HG03175 (cell line): Measurements from ENCODE around the gene RAB11FIP5.

ENCODE experiments used
- ATAC-seq: cut with Tn5 transposase; IDR thresholded peaks from one replicate; pipeline ENCODE4 v1.9.1; 2021; ENCODE audit warnings: mild to moderate bottlenecking, moderate library complexity; ENCODE audit not compliant: unreplicated experiment

The RAB11FIP5 gene

GRCh38 chr2:73088211-73088610 is 24.5 kb downstream of the RAB11FIP5 start:
- no peak for ATAC-seq

GRCh38 chr2:73087311-73087710 is 25.4 kb downstream of the RAB11FIP5 start:
- no peak for ATAC-seq

GRCh38 chr2:73085691-73086090 is 27.1 kb downstream of the RAB11FIP5 start:
- peak; percentile 84 for ATAC-seq

GRCh38 chr2:73084971-73085370 is 27.8 kb downstream of the RAB11FIP5 start:
- ATAC-seq: no peak

GRCh38 chr2:73083886-73084800 is 28.6 kb downstream of the RAB11FIP5 start:
- ATAC-seq: no peak

- ATAC-seq: no peak
Measured at GRCh38 chr2:73082523-73083410, 30.0 kb downstream of the RAB11FIP5 start.

- no peak for ATAC-seq
Measured at GRCh38 chr2:73081181-73081671, 31.5 kb downstream of the RAB11FIP5 start.

GRCh38 chr2:73080321-73081131 is 32.2 kb downstream of the RAB11FIP5 start:
- ATAC-seq: no peak

GRCh38 chr2:73079636-73080035 is 33.1 kb downstream of the RAB11FIP5 start:
- no peak for ATAC-seq

- no peak for ATAC-seq
Measured at GRCh38 chr2:73078457-73079411, 34.0 kb downstream of the RAB11FIP5 start.

GRCh38 chr2:73077424-73077795 is 35.3 kb downstream of the RAB11FIP5 start:
- no peak for ATAC-seq

GRCh38 chr2:73076701-73077423 is 35.9 kb downstream of the RAB11FIP5 start:
- no peak for ATAC-seq

GRCh38 chr2:73075477-73076373 is 37.0 kb downstream of the RAB11FIP5 start:
- ATAC-seq: no peak

GRCh38 chr2:73074110-73075069 is 38.4 kb downstream of the RAB11FIP5 start:
- ATAC-seq: no peak

- ATAC-seq: no peak
Measured at GRCh38 chr2:73072416-73072815, 40.3 kb downstream of the RAB11FIP5 start.

GRCh38 chr2:73072129-73072395 is 40.7 kb downstream of the RAB11FIP5 start:
- no peak for ATAC-seq
